ENCODE results near the gene DR1.
"Not testable (repeated sequence)": the region's sequence is repeated elsewhere in the genome, so short reads cannot be mapped to it uniquely, and the experiment has no call there.

DR1 gene

GRCh38 chr1:93350322-93350721 lies 4.6 kb downstream of the DR1 start:
- H3K4me1 ChIP-seq (ENCODE audit: insufficient read depth, low read length): peaks cover 55% of the 10 kb centered on the region
- H3K36me3 ChIP-seq (ENCODE audit: insufficient read depth, low read length): peaks cover 46% of the 10 kb centered on the region
- no peak overlapping the region for H3K27ac ChIP-seq (ENCODE audit: low read length)
- peaks cover 37% of the 10 kb centered on the region; the same call in 1 of the 2 replicates for H4K20me1 ChIP-seq (ENCODE audit: insufficient read depth, low read length)
- DNase-seq: no peak
- no peaks in the 10 kb centered on the region for H3K9me3 ChIP-seq (ENCODE audit: insufficient read depth, low read length, severe bottlenecking)
- no peak overlapping the region for H2AFZ ChIP-seq (ENCODE audit: low read depth, low read length)
- peaks cover 99% of the 10 kb centered on the region for H3K79me2 ChIP-seq (ENCODE audit: insufficient read depth, low read length)
- no peaks in the 10 kb centered on the region for H3K27me3 ChIP-seq (ENCODE audit: insufficient read depth, low read length, poor library complexity)
- no peak for ATAC-seq (ENCODE audit: insufficient read depth, low read depth)
- H3K9ac ChIP-seq (ENCODE audit: low read depth, low read length): 0 out of 2 replicates have a peak overlapping the region, but pooled peaks have one; percentile 91
- peak overlapping the region in 1 of 2 experiments; percentile 66; a peak in 1 of 4 replicates for H3K4me3 ChIP-seq (ENCODE audit: low read depth in 1 of 2, low read length in 2 of 2)
- peak overlapping the region; percentile 65 for H3K4me2 ChIP-seq (ENCODE audit: insufficient read depth, low read length)
- TF ChIP-seq CTCF (IDR thresholded peaks at IDR 0.05; ENCODE audit: borderline replicate concordance, extremely low read depth, low read length, poor library complexity, severe bottlenecking) (no peak), EZH2 (IDR thresholded peaks at IDR 0.05; ENCODE audit: borderline replicate concordance, low read depth, low read length, severe bottlenecking) (no peak)

- TF ChIP-seq CTCF (IDR thresholded peaks at IDR 0.05; ENCODE audit: borderline replicate concordance, extremely low read depth, low read length, poor library complexity, severe bottlenecking) (no peak), EZH2 (IDR thresholded peaks at IDR 0.05; ENCODE audit: borderline replicate concordance, low read depth, low read length, severe bottlenecking) (no peak)
- DNase-seq (no peak), ATAC-seq (ENCODE audit: insufficient read depth, low read depth) (no peak)
- Histone ChIP-seq H3K4me2 (ENCODE audit: insufficient read depth, low read length) (peak overlapping the region; percentile 65), H3K4me1 (ENCODE audit: insufficient read depth, low read length) (peaks cover 55% of the 10 kb centered on the region), H3K27me3 (ENCODE audit: insufficient read depth, low read length, poor library complexity) (no peaks in the 10 kb centered on the region), H4K20me1 (ENCODE audit: insufficient read depth, low read length) (peaks cover 37% of the 10 kb centered on the region; the same call in 1 of the 2 replicates), H3K27ac (ENCODE audit: low read length) (no peak overlapping the region), H3K79me2 (ENCODE audit: insufficient read depth, low read length) (peaks cover 100% of the 10 kb centered on the region), H3K9ac (ENCODE audit: low read depth, low read length) (no peak overlapping the region), H3K4me3 (ENCODE audit: low read depth in 1 of 2, low read length in 2 of 2) (peak overlapping the region in 1 of 2 experiments; percentile 66; a peak in 1 of 4 replicates), H3K9me3 (ENCODE audit: insufficient read depth, low read length, severe bottlenecking) (no peaks in the 10 kb centered on the region), H3K36me3 (ENCODE audit: insufficient read depth, low read length) (peaks cover 52% of the 10 kb centered on the region), H2AFZ (ENCODE audit: low read depth, low read length) (no peak overlapping the region)
Measured at GRCh38 chr1:93350875-93351274, 5.2 kb downstream of the DR1 start.

- H3K27ac ChIP-seq (ENCODE audit: low read length); DNase-seq; H3K9me3 ChIP-seq (ENCODE audit: insufficient read depth, low read length, severe bottlenecking); H3K27me3 ChIP-seq (ENCODE audit: insufficient read depth, low read length, poor library complexity); H3K9ac ChIP-seq (ENCODE audit: low read depth, low read length); H2AFZ ChIP-seq (ENCODE audit: low read depth, low read length); ATAC-seq (ENCODE audit: insufficient read depth, low read depth): not testable (repeated sequence)
- Histone ChIP-seq H3K4me2 (ENCODE audit: insufficient read depth, low read length) (peak overlapping the region; percentile 65; the same call in 1 of the 2 replicates), H3K36me3 (ENCODE audit: insufficient read depth, low read length) (peaks cover 56% of the 10 kb centered on the region), H4K20me1 (ENCODE audit: insufficient read depth, low read length) (peaks cover 37% of the 10 kb centered on the region; the same call in 1 of the 2 replicates), H3K4me1 (ENCODE audit: insufficient read depth, low read length) (peaks cover 58% of the 10 kb centered on the region), H3K4me3 (ENCODE audit: low read depth in 1 of 2, low read length in 2 of 2) (peak overlapping the region in 1 of 2 experiments; percentile 17; a peak in 1 of 4 replicates), H3K79me2 (ENCODE audit: insufficient read depth, low read length) (peaks cover 100% of the 10 kb centered on the region)
Measured at GRCh38 chr1:93351346-93351745, 5.6 kb downstream of the DR1 start.

- Histone ChIP-seq H3K4me1 (ENCODE audit: insufficient read depth, low read length) (peaks cover 59% of the 10 kb centered on the region), H2AFZ (ENCODE audit: low read depth, low read length) (no peak overlapping the region), H3K4me2 (ENCODE audit: insufficient read depth, low read length) (peak overlapping the region; percentile 43; the same call in 1 of the 2 replicates), H3K27ac (ENCODE audit: low read length) (no peak overlapping the region), H3K79me2 (ENCODE audit: insufficient read depth, low read length) (peaks cover 98% of the 10 kb centered on the region), H4K20me1 (ENCODE audit: insufficient read depth, low read length) (peaks cover 29% of the 10 kb centered on the region; the same call in 1 of the 2 replicates), H3K27me3 (ENCODE audit: insufficient read depth, low read length, poor library complexity) (no peaks in the 10 kb centered on the region), H3K9me3 (ENCODE audit: insufficient read depth, low read length, severe bottlenecking) (no peaks in the 10 kb centered on the region), H3K4me3 (ENCODE audit: low read depth in 1 of 2, low read length in 2 of 2) (no peak overlapping the region; a peak in 1 of 4 replicates), H3K36me3 (ENCODE audit: insufficient read depth, low read length) (peaks cover 65% of the 10 kb centered on the region), H3K9ac (ENCODE audit: low read depth, low read length) (no peak overlapping the region)
- TF ChIP-seq EZH2 (IDR thresholded peaks at IDR 0.05; ENCODE audit: borderline replicate concordance, low read depth, low read length, severe bottlenecking): no peak
- no peak for TF ChIP-seq CTCF (IDR thresholded peaks at IDR 0.05; ENCODE audit: borderline replicate concordance, extremely low read depth, low read length, poor library complexity, severe bottlenecking)
- ATAC-seq (ENCODE audit: insufficient read depth, low read depth): no peak
- no peak for DNase-seq
Measured at GRCh38 chr1:93352376-93352775, 6.7 kb downstream of the DR1 start.
